ENCODE data around the gene TMEM108.

TMEM108 gene

GRCh38 chr3:133439563-133439962, 401.4 kb downstream of the TMEM108 start:
- no peak for TF ChIP-seq REST (IDR thresholded peaks at IDR 0.05; ENCODE audit: insufficient read depth in 1 of 2, low read depth in 2 of 2, low read length in 2 of 2)
- no peak for TF ChIP-seq TAF1 (IDR thresholded peaks at IDR 0.05; ENCODE audit: borderline replicate concordance, insufficient read depth, low read length)
- TF ChIP-seq POLR2AphosphoS5 (IDR thresholded peaks at IDR 0.05; ENCODE audit: low read depth, low read length), result no peak
- TF ChIP-seq FOXP2 (optimal IDR thresholded peaks at IDR 0.05; ENCODE audit: borderline replicate concordance, extremely low read depth, extremely low read length, insufficient read depth), result no peak
- no peak for TF ChIP-seq SIN3A (IDR thresholded peaks at IDR 0.05; ENCODE audit: borderline replicate concordance, insufficient read depth, low read length)

DNA sequence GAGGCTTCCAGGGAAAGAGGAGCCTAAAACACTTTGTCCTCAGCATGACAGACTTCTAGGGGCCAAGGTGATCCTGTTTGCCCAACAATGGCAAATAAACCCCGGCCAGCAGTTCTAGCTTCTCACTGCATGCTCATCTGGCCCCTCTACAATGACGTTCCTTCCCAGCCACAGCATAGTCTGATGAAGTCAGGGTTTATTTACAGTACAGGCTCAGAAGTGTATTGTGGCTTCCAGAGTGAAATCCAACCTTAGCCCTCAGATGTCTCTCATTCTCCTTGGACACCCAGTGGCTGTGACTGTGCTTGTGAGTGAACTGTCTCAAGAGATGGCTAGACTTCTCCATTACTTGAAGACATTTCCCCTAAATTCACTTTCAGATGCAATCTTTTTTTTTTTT, 402.5 kb downstream of the TMEM108 start:
- TF ChIP-seq POLR2AphosphoS5 (IDR thresholded peaks at IDR 0.05; ENCODE audit: low read depth, low read length) (no peak), TAF1 (IDR thresholded peaks at IDR 0.05; ENCODE audit: borderline replicate concordance, insufficient read depth, low read length) (no peak), REST (IDR thresholded peaks at IDR 0.05; ENCODE audit: insufficient read depth in 1 of 2, low read depth in 2 of 2, low read length in 2 of 2) (no peak), FOXP2 (optimal IDR thresholded peaks at IDR 0.05; ENCODE audit: borderline replicate concordance, extremely low read depth, extremely low read length, insufficient read depth) (no peak), SIN3A (IDR thresholded peaks at IDR 0.05; ENCODE audit: borderline replicate concordance, insufficient read depth, low read length) (no peak)

GRCh38 chr3:133441867-133442270, 403.7 kb downstream of the TMEM108 start:
- TF ChIP-seq TAF1 (IDR thresholded peaks at IDR 0.05; ENCODE audit: borderline replicate concordance, insufficient read depth, low read length), result no peak
- no peak for TF ChIP-seq SIN3A (IDR thresholded peaks at IDR 0.05; ENCODE audit: borderline replicate concordance, insufficient read depth, low read length)
- no peak for TF ChIP-seq POLR2AphosphoS5 (IDR thresholded peaks at IDR 0.05; ENCODE audit: low read depth, low read length)
- no peak for TF ChIP-seq REST (IDR thresholded peaks at IDR 0.05; ENCODE audit: insufficient read depth in 1 of 2, low read depth in 2 of 2, low read length in 2 of 2)
- no peak for TF ChIP-seq FOXP2 (optimal IDR thresholded peaks at IDR 0.05; ENCODE audit: borderline replicate concordance, extremely low read depth, extremely low read length, insufficient read depth)

DNA sequence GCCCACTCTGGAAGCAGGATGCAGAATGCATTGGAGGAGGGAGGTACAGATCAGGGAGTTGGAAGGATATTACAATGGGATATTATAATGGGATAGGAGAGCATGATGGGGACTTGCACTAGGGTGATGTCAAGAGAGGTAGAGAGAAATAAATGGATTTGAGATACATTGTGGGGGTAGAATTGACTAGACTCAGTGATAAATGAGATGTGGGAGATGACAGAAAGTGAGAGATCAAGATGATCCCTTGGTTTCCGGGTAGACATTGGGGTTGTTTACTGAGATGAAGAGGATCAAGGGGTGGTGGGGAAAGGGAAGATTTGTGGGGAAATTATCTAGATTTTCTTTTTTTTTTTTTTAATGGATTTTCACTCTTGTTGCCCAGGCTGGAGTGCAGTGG, 404.3 kb downstream of the TMEM108 start:
- no peak for TF ChIP-seq FOXP2 (optimal IDR thresholded peaks at IDR 0.05; ENCODE audit: borderline replicate concordance, extremely low read depth, extremely low read length, insufficient read depth)
- no peak for TF ChIP-seq POLR2AphosphoS5 (IDR thresholded peaks at IDR 0.05; ENCODE audit: low read depth, low read length)
- no peak for TF ChIP-seq TAF1 (IDR thresholded peaks at IDR 0.05; ENCODE audit: borderline replicate concordance, insufficient read depth, low read length)
- TF ChIP-seq SIN3A (IDR thresholded peaks at IDR 0.05; ENCODE audit: borderline replicate concordance, insufficient read depth, low read length), result no peak
- TF ChIP-seq REST (IDR thresholded peaks at IDR 0.05; ENCODE audit: insufficient read depth in 1 of 2, low read depth in 2 of 2, low read length in 2 of 2), result no peak
